Effector memory CD8-positive, alpha-beta T cell (primary cell): ENCODE results near the gene ARMC9.
"Not testable (repeated sequence)": the region's sequence is repeated elsewhere in the genome, so short reads cannot be mapped to it uniquely, and the experiment has no call there.

Experiments
- ATAC-seq: fragments of 150-1000 bp; cut with Tn5 transposase; replicated peaks from 2 replicates; pipeline ENCODE4 v1.10.0; 2021; ENCODE audit warnings: mild to moderate bottlenecking, moderate library complexity
- DNase-seq, 3 experiments: peaks; one replicate each; pipeline ENCODE4 v3.0.0; 2021
- H3K27ac Mint-ChIP-seq, 2 donors: one replicate each; pipeline ENCODE4 v1.8.0; 2022; ENCODE audit warnings: mild to moderate bottlenecking in 2 of 2, mixed read lengths in 2 of 2, moderate library complexity in 2 of 2
- H3K27me3 Mint-ChIP-seq, 2 donors: one replicate each; pipeline ENCODE4 v1.8.0; 2022; ENCODE audit warnings: mixed read lengths in 2 of 2
- H3K36me3 Mint-ChIP-seq: one replicate; pipeline ENCODE4 v1.8.0; 2022; ENCODE audit warnings: mild to moderate bottlenecking, moderate library complexity, mixed read lengths; ENCODE audit not compliant: insufficient read depth
- H3K4me1 Mint-ChIP-seq, 2 donors: one replicate each; pipeline ENCODE4 v1.8.0; 2022; ENCODE audit warnings: low read depth in 2 of 2, mixed read lengths in 2 of 2
- H3K4me3 Mint-ChIP-seq, 2 donors: one replicate each; pipeline ENCODE4 v1.8.0; 2022; ENCODE audit warnings: mild to moderate bottlenecking in 2 of 2, mixed read lengths in 2 of 2, moderate library complexity in 2 of 2
- H3K9me3 Mint-ChIP-seq, 2 donors: one replicate each; pipeline ENCODE4 v1.8.0; 2022; ENCODE audit warnings: mixed read lengths in 2 of 2

Gene ARMC9

GRCh38 chr2:231296401-231296974, 98.1 kb downstream of the ARMC9 start:
- Mint-ChIP-seq H3K9me3 (no peaks in the 10 kb centered on the region), H3K27ac (no peak overlapping the region), H3K27me3 (no peaks in the 10 kb centered on the region), H3K4me3 (no peak overlapping the region), H3K4me1 (peaks cover 0 to 3% of the 10 kb centered on the region in 2 donors), H3K36me3 (no peaks in the 10 kb centered on the region)
- ATAC-seq (no peak), DNase-seq (no peak)

- Mint-ChIP-seq H3K9me3 (no peaks in the 10 kb centered on the region), H3K36me3 (no peaks in the 10 kb centered on the region), H3K4me1 (peaks cover 0 to 3% of the 10 kb centered on the region in 2 donors), H3K27ac (no peak overlapping the region), H3K27me3 (no peaks in the 10 kb centered on the region), H3K4me3 (no peak overlapping the region)
- peak in 1 of 3 experiments; percentile 5 for DNase-seq
- ATAC-seq = no peak
Observed at GRCh38 chr2:231297108-231297908, 98.9 kb downstream of the ARMC9 start.

- peaks cover 0 to 3% of the 10 kb centered on the region in 2 donors for H3K4me1 Mint-ChIP-seq
- H3K36me3 Mint-ChIP-seq = no peaks in the 10 kb centered on the region
- H3K9me3 Mint-ChIP-seq = no peaks in the 10 kb centered on the region
- ATAC-seq (no peak), DNase-seq (no peak)
- no peak overlapping the region for H3K4me3 Mint-ChIP-seq
- H3K27ac Mint-ChIP-seq = no peak overlapping the region
- no peaks in the 10 kb centered on the region for H3K27me3 Mint-ChIP-seq
Observed at GRCh38 chr2:231298091-231298490, 99.7 kb downstream of the ARMC9 start.

DNA sequence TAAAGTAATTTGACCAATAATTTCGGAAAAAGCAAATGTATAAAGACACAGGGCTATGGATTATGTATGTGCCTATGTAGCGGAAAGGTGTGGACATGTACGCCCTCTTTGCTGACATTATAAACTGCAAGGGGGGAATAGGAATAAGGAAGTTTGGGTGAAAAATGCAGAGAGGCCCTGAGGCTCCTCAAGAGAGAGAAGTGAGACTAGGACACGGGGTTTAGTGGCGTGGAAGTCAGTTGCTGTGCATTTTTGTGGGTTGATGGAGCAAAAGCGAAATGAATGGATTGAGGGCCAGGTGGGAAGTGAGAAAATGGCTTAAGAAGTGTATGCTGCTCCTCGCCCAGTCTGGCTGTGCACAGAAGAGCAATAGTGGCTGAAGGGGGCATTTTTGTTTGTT, 100.8 kb downstream of the ARMC9 start:
- no peaks in the 10 kb centered on the region for H3K9me3 Mint-ChIP-seq
- H3K4me1 Mint-ChIP-seq = peaks cover 0 to 3% of the 10 kb centered on the region in 2 donors
- no peak for ATAC-seq
- no peaks in the 10 kb centered on the region for H3K27me3 Mint-ChIP-seq
- DNase-seq = no peak
- no peak overlapping the region for H3K27ac Mint-ChIP-seq
- no peaks in the 10 kb centered on the region for H3K36me3 Mint-ChIP-seq
- H3K4me3 Mint-ChIP-seq = no peak overlapping the region

DNA sequence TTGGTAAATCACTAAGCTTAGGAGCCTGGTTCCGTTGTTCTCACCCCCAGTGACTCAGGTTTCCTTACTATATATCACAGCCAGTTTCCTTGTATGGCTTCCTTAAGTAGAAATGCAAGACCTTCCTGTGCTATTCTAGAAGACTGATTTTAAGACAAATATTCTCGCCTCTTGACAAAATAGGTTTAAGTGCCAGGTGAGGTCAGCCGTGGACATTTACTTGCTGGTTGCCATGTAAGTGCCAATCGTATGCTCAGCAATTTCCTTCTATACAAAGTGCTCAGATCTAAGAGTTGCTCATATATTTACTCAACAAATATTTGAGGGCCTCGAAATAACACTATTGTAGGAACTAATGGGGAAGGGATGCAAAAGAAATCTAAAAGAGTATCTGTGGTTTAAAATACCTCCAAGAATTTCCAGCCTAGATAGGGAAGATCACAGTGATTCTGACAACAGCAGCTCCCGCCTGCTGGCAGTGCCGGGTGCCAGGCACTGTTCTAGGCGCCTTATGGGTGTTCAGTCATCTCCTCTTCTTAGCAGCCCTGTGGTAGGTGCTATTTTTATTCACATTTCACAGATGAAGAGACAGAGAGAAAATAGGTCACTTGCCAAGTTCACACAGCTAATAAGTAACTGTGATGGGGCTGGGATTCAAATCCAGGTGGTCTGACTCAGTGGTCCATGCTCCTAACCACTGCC, 101.7 kb downstream of the ARMC9 start:
- Mint-ChIP-seq H3K9me3 (no peaks in the 10 kb centered on the region), H3K4me1 (peaks cover 0 to 3% of the 10 kb centered on the region in 2 donors), H3K27me3 (peaks cover 0 to 3% of the 10 kb centered on the region in 2 donors), H3K36me3 (no peaks in the 10 kb centered on the region), H3K27ac (no peak overlapping the region), H3K4me3 (no peak overlapping the region)
- DNase-seq (no peak), ATAC-seq (no peak)

DNA sequence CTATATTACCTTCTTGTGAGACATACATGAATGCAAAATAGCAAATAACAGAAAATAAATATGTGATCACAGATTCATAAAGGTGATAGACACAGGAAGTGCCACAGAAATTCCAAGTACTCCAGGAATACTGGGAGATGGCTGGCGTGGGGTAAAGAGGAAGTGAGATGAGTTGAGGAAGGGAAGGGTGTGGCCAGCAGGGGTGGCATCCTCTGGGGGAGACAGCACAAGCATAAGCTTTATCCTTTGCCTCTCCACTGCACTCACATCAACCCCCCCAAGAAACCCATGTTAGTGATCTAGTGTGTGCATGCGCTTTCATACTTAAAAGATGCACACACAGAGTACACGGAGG, 102.3 kb downstream of the ARMC9 start:
- ATAC-seq (no peak), DNase-seq (no peak)
- peaks cover 0 to 7% of the 10 kb centered on the region in 2 donors for H3K27me3 Mint-ChIP-seq
- H3K4me3 Mint-ChIP-seq = no peak overlapping the region
- no peak overlapping the region for H3K27ac Mint-ChIP-seq
- H3K9me3 Mint-ChIP-seq = no peaks in the 10 kb centered on the region
- H3K4me1 Mint-ChIP-seq = peaks cover 0 to 3% of the 10 kb centered on the region in 2 donors
- no peaks in the 10 kb centered on the region for H3K36me3 Mint-ChIP-seq

- H3K27me3 Mint-ChIP-seq = peaks cover 13 to 14% of the 10 kb centered on the region in 2 donors
- DNase-seq, H3K4me3 Mint-ChIP-seq, H3K9me3 Mint-ChIP-seq, H3K4me1 Mint-ChIP-seq, H3K27ac Mint-ChIP-seq, H3K36me3 Mint-ChIP-seq, ATAC-seq: not testable (repeated sequence)
Observed at GRCh38 chr2:231304259-231304658, 105.8 kb downstream of the ARMC9 start.

DNA sequence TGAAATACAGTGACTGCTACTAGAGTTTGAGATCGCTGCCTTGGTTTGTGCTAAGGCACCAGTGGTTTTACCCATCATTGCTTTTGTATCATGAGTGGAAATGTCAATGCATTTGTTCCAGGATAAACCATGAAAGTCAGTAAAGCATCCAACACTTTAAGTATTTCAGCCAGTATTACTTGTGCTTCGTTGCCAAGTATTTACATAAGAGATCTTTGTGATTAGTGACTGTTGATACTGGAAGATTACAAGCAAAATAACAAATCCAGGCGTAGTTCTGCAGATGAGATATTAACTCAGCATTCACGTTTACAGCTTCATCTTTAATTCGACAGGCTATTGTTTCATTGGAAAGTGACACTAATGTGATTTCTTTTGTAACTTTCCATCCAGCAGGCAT, 106.8 kb downstream of the ARMC9 start:
- Mint-ChIP-seq H3K36me3 (no peaks in the 10 kb centered on the region), H3K9me3 (no peaks in the 10 kb centered on the region), H3K27ac (no peak overlapping the region), H3K4me1 (peaks cover 0 to 3% of the 10 kb centered on the region in 2 donors), H3K27me3 (peaks cover 13 to 14% of the 10 kb centered on the region in 2 donors), H3K4me3 (no peak overlapping the region)
- ATAC-seq (no peak), DNase-seq (no peak)

GRCh38 chr2:231306791-231307393, 108.5 kb downstream of the ARMC9 start:
- H3K4me1 Mint-ChIP-seq = no peaks in the 10 kb centered on the region
- ATAC-seq = no peak
- no peak for DNase-seq

DNA sequence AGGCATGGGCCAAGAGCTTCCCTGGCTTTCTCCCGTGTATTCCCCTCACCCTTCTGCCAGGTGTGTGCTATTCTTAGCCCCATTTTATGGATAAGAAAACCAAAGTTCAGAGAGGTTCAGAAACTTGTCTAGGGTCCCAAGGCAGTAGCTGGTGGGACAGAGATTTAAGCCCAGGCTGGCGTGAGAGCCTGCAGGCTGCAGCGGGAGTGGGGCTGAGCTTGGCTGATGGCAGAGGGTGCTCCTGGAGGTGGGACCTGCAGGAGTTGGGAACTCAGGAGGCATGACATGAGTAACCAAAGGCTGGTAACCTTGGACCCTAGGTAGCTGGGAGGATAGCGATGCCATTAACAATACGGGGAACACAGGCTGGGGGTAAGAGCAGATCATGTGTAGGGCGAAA, 109.8 kb downstream of the ARMC9 start:
- Mint-ChIP-seq H3K27me3 (peaks cover 13 to 14% of the 10 kb centered on the region in 2 donors), H3K4me1 (no peaks in the 10 kb centered on the region), H3K4me3 (no peak overlapping the region), H3K36me3 (no peaks in the 10 kb centered on the region), H3K9me3 (no peaks in the 10 kb centered on the region), H3K27ac (no peak overlapping the region)
- no peak for ATAC-seq
- no peak for DNase-seq

More at GRCh38 chr2:231306791-231307393, 108.5 kb downstream of the ARMC9 start:
- H3K9me3 Mint-ChIP-seq = no peaks in the 10 kb centered on the region
- no peak overlapping the region for H3K4me3 Mint-ChIP-seq
- H3K27ac Mint-ChIP-seq = no peak overlapping the region
- no peaks in the 10 kb centered on the region for H3K36me3 Mint-ChIP-seq
- H3K27me3 Mint-ChIP-seq = peaks cover 13 to 14% of the 10 kb centered on the region in 2 donors

DNA sequence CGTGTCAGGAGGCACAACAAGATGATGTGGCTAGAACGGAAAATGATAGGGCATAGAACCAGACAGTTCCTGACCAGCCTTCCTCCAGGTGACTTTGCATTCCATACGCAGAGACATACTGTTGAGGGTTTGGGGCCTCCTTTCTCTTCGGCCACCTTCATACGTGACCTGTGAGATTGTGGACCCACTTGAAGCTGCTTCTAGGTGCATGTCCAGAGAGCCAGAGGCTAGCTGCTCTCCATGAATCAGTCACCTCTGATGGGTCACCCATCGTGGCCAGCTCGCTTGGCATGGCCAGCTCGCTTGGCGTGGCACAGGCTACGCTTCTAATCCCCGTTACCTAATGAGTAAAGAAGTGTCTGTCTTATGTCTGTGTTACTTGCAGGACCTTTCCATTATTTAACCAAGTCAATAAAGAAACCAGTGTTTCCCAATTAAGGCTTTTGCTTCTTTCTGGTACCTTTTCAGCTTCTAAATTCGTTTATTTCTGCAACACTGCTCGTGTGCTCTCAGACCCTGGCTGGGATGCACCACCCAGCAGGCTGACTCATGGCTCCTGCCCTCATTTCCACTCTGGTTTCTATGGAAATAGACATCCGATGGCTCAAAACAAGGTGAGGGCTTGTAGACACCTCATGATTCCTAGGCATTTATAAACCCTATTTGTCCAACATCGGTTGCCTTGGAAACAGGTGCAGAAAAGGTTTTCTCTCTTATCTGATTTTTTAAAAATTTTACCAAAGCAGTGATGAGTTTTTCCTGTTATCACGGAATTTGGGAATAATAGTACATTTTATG, 110.4 kb downstream of the ARMC9 start:
- Mint-ChIP-seq H3K9me3 (no peaks in the 10 kb centered on the region), H3K27ac (no peak overlapping the region), H3K27me3 (peaks cover 13 to 14% of the 10 kb centered on the region in 2 donors), H3K4me3 (no peak overlapping the region), H3K36me3 (no peaks in the 10 kb centered on the region), H3K4me1 (no peaks in the 10 kb centered on the region)
- ATAC-seq (no peak), DNase-seq (no peak)

DNA sequence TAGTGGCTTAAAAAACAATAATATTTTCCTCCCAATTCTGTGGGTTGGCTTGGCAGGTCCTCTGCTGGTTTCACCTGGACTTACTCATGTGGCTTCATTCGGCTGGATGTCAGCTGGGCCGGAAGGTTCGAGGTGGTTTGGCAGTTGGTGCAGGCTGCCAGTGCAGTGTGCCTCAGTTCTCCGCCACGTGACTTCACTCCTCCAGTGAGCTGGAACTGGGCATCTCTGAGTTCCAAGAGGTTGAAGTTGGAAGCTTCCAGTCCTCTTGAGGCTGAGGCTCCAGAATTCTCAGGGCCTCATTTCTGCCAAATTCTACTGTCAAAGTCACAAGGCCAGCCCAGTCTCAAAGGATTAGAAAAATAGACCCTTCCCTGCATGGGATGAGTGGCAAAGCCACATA, 113.6 kb downstream of the ARMC9 start:
- DNase-seq (no peak), ATAC-seq (no peak)
- peak overlapping the region in 1 of 2 donors; percentile 35 for H3K27ac Mint-ChIP-seq
- no peaks in the 10 kb centered on the region for H3K9me3 Mint-ChIP-seq
- no peaks in the 10 kb centered on the region for H3K4me1 Mint-ChIP-seq
- H3K4me3 Mint-ChIP-seq = no peak overlapping the region
- peaks cover 0 to 16% of the 10 kb centered on the region in 2 donors for H3K27me3 Mint-ChIP-seq
- H3K36me3 Mint-ChIP-seq = no peaks in the 10 kb centered on the region

DNA sequence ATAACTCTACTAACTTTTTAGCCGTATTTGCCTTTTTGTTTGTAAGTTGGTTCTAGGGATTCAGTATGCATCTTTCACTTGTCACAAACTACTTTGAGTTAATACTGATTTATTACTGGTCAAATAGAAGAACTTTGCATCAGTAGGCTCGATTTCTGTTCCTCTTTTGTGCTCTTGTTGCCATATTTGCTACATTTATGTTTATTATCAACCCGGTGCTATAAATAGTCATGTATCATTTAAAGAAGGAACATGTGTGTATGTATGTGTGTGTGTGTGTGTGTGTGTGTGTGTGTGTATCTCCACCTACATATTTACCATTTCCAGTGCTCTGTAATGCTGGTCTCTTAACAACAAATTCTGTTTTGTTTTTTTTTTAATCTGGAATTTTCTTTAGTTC, 117.5 kb downstream of the ARMC9 start:
- Mint-ChIP-seq H3K36me3 (no peaks in the 10 kb centered on the region), H3K27ac (peak overlapping the region in 1 of 2 donors; percentile 33), H3K27me3 (peaks cover 15 to 40% of the 10 kb centered on the region in 2 donors), H3K4me1 (no peaks in the 10 kb centered on the region), H3K4me3 (no peak overlapping the region), H3K9me3 (peaks cover 7 to 15% of the 10 kb centered on the region in 2 donors)
- ATAC-seq (no peak), DNase-seq (no peak)
